HepG2 (cell line): Measurements from ENCODE around the gene SBK1. TPM values are rescaled to one million over a fixed set of nuclear protein-coding genes. Genes with fewer than 3 reads are reported as not detected.

Source experiments
- CAMTA2 ChIP-seq: sonication (generic); formaldehyde crosslinking; IDR thresholded peaks from 2 replicates; pipeline ENCODE4 v1.4.0; 2020; ENCODE audit warnings: mild to moderate bottlenecking, missing genetic modification reagents, borderline replicate concordance
- ELF1 ChIP-seq: sonication (generic); formaldehyde crosslinking; IDR thresholded peaks from 2 replicates; pipeline ENCODE4 v1.4.0; 2020; ENCODE audit warnings: missing genetic modification reagents
- HIC2 ChIP-seq: sonication (generic); formaldehyde crosslinking; IDR thresholded peaks from 2 replicates; pipeline ENCODE4 v1.9.0; 2022; ENCODE audit warnings: low read depth, missing genetic modification reagents
- KDM1A ChIP-seq: IDR thresholded peaks from 2 replicates; pipeline ENCODE4 v1.6.1; 2016; ENCODE audit warnings: missing compliant biosample characterization
- KLF9 ChIP-seq: IDR thresholded peaks from 2 replicates; pipeline ENCODE4 v1.6.1; 2016; ENCODE audit warnings: low read depth
- NCOA2 ChIP-seq: sonication (generic); formaldehyde crosslinking; IDR thresholded peaks from 2 replicates; pipeline ENCODE4 v1.8.0; 2022; ENCODE audit warnings: inconsistent platforms
- NFIC ChIP-seq: IDR thresholded peaks from 2 replicates; pipeline ENCODE4 v1.6.1; 2012; ENCODE audit warnings: mild to moderate bottlenecking, low read length, inconsistent platforms
- TP53 ChIP-seq: sonication (generic); formaldehyde crosslinking; conservative IDR thresholded peaks from 2 replicates; pipeline ENCODE4 v1.4.0; 2020; ENCODE audit warnings: missing genetic modification reagents
- ZC3H13 ChIP-seq: sonication (generic); formaldehyde crosslinking; IDR thresholded peaks from 2 replicates; pipeline ENCODE4 v1.8.1; 2023; ENCODE audit warnings: mild to moderate bottlenecking, missing genetic modification reagents, moderate library complexity
- ZNF124 ChIP-seq: sonication (generic); formaldehyde crosslinking; IDR thresholded peaks from 2 replicates; pipeline ENCODE4 v1.4.0; 2020; ENCODE audit warnings: missing genetic modification reagents
- ZNF264 ChIP-seq: sonication (generic); formaldehyde crosslinking; IDR thresholded peaks from 2 replicates; pipeline ENCODE4 v1.4.0; 2020; ENCODE audit warnings: missing genetic modification reagents
- ZNF383 ChIP-seq: sonication (generic); formaldehyde crosslinking; IDR thresholded peaks from 2 replicates; pipeline ENCODE4 v1.4.0; 2020; ENCODE audit warnings: missing genetic modification reagents, mild to moderate bottlenecking, borderline replicate concordance
- ZNF569 ChIP-seq: sonication (generic); formaldehyde crosslinking; IDR thresholded peaks from 2 replicates; pipeline ENCODE4 v1.5.0; 2020; ENCODE audit warnings: mild to moderate bottlenecking, missing genetic modification reagents, moderate library complexity, borderline replicate concordance
- ZNF615 ChIP-seq: sonication (generic); formaldehyde crosslinking; IDR thresholded peaks from 2 replicates; pipeline ENCODE4 v1.5.0; 2020; ENCODE audit warnings: mild to moderate bottlenecking, missing genetic modification reagents, borderline replicate concordance
- ZNF773 ChIP-seq: sonication (generic); formaldehyde crosslinking; IDR thresholded peaks from 2 replicates; pipeline ENCODE4 v1.4.0; 2020; ENCODE audit warnings: missing genetic modification reagents, borderline replicate concordance
- polyA plus RNA-seq, 8 experiments: library from polyadenylated mRNA; depleted of rRNA in 3 of 8; stranded (reverse) in 7 of 8; unstranded in 1 of 8; fragments of >200 nt; fragmentation: Illumina TruSeq in 4 of 8; extraction: Trizol in 4 of 8; gene quantifications; 2 replicates each; pipeline versions ENCODE4 v1.2.1 to v1.2.3, GENCODE V29; 2011 to 2016; ENCODE audit warnings: low read depth in 4 of 8, missing spikeins in 1 of 8, mixed read lengths in 1 of 8; ENCODE audit not compliant: insufficient read depth in 1 of 8
- total RNA-seq, 5 experiments: library from RNA; depleted of rRNA; stranded (reverse); fragments of >200 nt; fragmentation: Illumina TruSeq; extraction: Trizol; gene quantifications; 2 replicates each; pipeline ENCODE4 v1.2.3, GENCODE V29; 2016; ENCODE audit warnings: low read depth in 1 of 5
- TF ChIP-seq, protein P1 (sequence below): sonication (generic); formaldehyde crosslinking; IDR thresholded peaks from 2 replicates; pipeline ENCODE4 v1.5.0; 2020; ENCODE audit warnings: missing genetic modification reagents
- TF ChIP-seq, protein P2 (sequence below): IDR thresholded peaks from 2 replicates; pipeline ENCODE4 v1.6.1; 2018; ENCODE audit warnings: missing genetic modification reagents
- TF ChIP-seq, protein P3 (sequence below): sonication (generic); formaldehyde crosslinking; IDR thresholded peaks from 2 replicates; pipeline ENCODE4 v1.8.0; 2022; ENCODE audit warnings: mild to moderate bottlenecking, missing genetic modification reagents
- TF ChIP-seq, protein P4 (sequence below): sonication (generic); formaldehyde crosslinking; IDR thresholded peaks from 2 replicates; pipeline ENCODE4 v1.4.0; 2020; ENCODE audit warnings: missing genetic modification reagents, borderline replicate concordance

The SBK1 gene
- total and polyA plus RNA-seq, 2 of the 13 experiments (the other 11 are each of a cell fraction or from before 2014, with no cell fraction given): 0.15 to 0.17 TPM

DNA sequence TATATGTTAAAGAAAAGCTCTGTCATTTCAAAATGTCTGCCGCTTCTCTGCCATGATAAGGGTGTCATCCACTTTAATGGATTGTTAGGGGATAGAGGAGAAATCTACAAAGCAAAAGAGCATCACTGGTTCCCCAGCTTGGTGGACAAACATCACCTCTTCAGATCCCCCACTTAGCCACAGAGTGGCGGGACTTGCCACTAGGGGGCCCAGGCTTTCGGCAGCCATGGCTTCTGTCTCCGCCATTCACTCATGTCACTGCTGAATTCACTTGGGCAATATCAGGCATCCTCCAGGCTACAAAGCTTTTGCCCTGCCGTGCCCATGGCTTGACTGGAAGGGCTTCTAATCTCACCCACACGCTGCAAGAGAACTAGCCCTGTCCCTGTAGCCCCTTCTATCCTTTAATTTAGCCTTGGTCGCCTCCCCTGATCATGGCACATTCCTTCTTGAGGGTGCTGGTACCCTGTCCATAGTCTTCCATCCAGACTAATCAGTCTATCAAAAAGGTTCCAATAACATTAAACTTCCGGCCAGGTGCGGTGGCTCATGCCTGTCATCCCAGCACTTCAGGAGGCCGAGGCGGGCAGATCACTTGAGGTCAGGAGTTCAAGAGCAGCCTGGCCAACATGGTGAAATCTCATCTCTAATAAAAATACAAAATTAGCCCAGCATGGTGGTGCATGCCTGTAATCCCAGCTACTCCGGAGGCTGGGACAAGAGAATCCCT, 34.7 kb downstream of the SBK1 start (continued):
- TF ChIP-seq ZC3H13 (CRISPR knock-in tag) (no peak), KDM1A (no peak), HIC2 (CRISPR knock-in tag) (no peak), ZNF773 (CRISPR knock-in tag) (no peak), ZNF569 (CRISPR knock-in tag) (no peak), CAMTA2 (peak; percentile 33; the same call in 1 of the 2 replicates), ZNF124 (CRISPR knock-in tag) (no peak), ZNF383 (no peak), NFIC (no peak), ZNF615 (CRISPR knock-in tag) (no peak), ZNF264 (CRISPR knock-in tag) (no peak), KLF9 (CRISPR knock-in tag) (no peak), NCOA2 (no peak), TP53 (CRISPR knock-in tag) (0 out of 2 replicates have a peak, but pooled peaks have one; percentile 40), ELF1 (no peak)
- TF ChIP-seq, protein P1, sequence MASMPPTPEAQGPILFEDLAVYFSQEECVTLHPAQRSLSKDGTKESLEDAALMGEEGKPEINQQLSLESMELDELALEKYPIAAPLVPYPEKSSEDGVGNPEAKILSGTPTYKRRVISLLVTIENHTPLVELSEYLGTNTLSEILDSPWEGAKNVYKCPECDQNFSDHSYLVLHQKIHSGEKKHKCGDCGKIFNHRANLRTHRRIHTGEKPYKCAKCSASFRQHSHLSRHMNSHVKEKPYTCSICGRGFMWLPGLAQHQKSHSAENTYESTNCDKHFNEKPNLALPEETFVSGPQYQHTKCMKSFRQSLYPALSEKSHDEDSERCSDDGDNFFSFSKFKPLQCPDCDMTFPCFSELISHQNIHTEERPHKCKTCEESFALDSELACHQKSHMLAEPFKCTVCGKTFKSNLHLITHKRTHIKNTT (CRISPR knock-in tag): no peak
- TF ChIP-seq, protein P2, sequence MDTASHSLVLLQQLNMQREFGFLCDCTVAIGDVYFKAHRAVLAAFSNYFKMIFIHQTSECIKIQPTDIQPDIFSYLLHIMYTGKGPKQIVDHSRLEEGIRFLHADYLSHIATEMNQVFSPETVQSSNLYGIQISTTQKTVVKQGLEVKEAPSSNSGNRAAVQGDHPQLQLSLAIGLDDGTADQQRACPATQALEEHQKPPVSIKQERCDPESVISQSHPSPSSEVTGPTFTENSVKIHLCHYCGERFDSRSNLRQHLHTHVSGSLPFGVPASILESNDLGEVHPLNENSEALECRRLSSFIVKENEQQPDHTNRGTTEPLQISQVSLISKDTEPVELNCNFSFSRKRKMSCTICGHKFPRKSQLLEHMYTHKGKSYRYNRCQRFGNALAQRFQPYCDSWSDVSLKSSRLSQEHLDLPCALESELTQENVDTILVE (CRISPR knock-in tag): no peak
- TF ChIP-seq, protein P3, sequence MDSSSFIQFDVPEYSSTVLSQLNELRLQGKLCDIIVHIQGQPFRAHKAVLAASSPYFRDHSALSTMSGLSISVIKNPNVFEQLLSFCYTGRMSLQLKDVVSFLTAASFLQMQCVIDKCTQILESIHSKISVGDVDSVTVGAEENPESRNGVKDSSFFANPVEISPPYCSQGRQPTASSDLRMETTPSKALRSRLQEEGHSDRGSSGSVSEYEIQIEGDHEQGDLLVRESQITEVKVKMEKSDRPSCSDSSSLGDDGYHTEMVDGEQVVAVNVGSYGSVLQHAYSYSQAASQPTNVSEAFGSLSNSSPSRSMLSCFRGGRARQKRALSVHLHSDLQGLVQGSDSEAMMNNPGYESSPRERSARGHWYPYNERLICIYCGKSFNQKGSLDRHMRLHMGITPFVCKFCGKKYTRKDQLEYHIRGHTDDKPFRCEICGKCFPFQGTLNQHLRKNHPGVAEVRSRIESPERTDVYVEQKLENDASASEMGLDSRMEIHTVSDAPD: no peak
- TF ChIP-seq, protein P4, sequence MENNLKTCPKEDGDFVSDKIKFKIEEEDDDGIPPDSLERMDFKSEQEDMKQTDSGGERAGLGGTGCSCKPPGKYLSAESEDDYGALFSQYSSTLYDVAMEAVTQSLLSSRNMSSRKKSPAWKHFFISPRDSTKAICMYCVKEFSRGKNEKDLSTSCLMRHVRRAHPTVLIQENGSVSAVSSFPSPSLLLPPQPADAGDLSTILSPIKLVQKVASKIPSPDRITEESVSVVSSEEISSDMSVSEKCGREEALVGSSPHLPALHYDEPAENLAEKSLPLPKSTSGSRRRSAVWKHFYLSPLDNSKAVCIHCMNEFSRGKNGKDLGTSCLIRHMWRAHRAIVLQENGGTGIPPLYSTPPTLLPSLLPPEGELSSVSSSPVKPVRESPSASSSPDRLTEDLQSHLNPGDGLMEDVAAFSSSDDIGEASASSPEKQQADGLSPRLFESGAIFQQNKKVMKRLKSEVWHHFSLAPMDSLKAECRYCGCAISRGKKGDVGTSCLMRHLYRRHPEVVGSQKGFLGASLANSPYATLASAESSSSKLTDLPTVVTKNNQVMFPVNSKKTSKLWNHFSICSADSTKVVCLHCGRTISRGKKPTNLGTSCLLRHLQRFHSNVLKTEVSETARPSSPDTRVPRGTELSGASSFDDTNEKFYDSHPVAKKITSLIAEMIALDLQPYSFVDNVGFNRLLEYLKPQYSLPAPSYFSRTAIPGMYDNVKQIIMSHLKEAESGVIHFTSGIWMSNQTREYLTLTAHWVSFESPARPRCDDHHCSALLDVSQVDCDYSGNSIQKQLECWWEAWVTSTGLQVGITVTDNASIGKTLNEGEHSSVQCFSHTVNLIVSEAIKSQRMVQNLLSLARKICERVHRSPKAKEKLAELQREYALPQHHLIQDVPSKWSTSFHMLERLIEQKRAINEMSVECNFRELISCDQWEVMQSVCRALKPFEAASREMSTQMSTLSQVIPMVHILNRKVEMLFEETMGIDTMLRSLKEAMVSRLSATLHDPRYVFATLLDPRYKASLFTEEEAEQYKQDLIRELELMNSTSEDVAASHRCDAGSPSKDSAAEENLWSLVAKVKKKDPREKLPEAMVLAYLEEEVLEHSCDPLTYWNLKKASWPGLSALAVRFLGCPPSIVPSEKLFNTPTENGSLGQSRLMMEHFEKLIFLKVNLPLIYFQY (CRISPR knock-in tag): no peak
